Astrocyte (in vitro differentiated cells and primary cell): ENCODE data around the gene HSPB7.

Experiments
- CTCF ChIP-seq: IDR thresholded peaks from 2 replicates; pipeline ENCODE4 v1.5.1; 2011; ENCODE audit warnings: low read depth, mild to moderate bottlenecking, inconsistent platforms, low read length, moderate library complexity; ENCODE audit not compliant: insufficient read depth
- EZH2 ChIP-seq: IDR thresholded peaks from 2 replicates; pipeline ENCODE4 v1.6.1; 2012; ENCODE audit warnings: mild to moderate bottlenecking, low read length, inconsistent platforms; ENCODE audit not compliant: insufficient read depth

- TF ChIP-seq CTCF = no peak
- no peak for TF ChIP-seq EZH2
These were observed 51.5 kb downstream of the HSPB7 start for GRCh38 chr1:15966081-15966955.
